HG02763 (cell line): ENCODE measurements around the gene DBF4B.

Source experiments
- ATAC-seq: cut with Tn5 transposase; IDR thresholded peaks from one replicate; pipeline ENCODE4 v1.9.1; 2021; ENCODE audit warnings: mild to moderate bottlenecking, moderate library complexity; ENCODE audit not compliant: unreplicated experiment

The DBF4B gene

GRCh38 chr17:44759086-44759915 is 50.8 kb downstream of the DBF4B start:
- ATAC-seq, result no peak

DNA sequence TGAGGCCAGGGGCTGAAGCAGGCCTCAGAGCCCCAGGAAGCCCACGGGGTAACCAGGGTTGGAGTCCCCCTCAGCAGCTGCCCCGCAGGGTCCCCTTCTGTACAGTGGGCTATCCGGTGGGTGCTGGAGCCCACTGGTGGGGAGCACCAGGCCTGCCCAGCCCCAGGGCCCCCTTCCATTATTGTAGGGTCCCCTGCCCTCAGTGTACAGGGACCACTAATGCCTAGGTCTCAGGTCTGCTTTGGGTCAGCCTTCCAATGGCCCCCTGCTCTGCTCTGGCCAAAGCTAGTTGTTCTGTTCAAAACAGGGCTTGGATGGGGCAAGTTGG is 51.4 kb downstream of the DBF4B start:
- no peak for ATAC-seq

GRCh38 chr17:44760474-44761308 is 52.2 kb downstream of the DBF4B start:
- no peak for ATAC-seq

DNA sequence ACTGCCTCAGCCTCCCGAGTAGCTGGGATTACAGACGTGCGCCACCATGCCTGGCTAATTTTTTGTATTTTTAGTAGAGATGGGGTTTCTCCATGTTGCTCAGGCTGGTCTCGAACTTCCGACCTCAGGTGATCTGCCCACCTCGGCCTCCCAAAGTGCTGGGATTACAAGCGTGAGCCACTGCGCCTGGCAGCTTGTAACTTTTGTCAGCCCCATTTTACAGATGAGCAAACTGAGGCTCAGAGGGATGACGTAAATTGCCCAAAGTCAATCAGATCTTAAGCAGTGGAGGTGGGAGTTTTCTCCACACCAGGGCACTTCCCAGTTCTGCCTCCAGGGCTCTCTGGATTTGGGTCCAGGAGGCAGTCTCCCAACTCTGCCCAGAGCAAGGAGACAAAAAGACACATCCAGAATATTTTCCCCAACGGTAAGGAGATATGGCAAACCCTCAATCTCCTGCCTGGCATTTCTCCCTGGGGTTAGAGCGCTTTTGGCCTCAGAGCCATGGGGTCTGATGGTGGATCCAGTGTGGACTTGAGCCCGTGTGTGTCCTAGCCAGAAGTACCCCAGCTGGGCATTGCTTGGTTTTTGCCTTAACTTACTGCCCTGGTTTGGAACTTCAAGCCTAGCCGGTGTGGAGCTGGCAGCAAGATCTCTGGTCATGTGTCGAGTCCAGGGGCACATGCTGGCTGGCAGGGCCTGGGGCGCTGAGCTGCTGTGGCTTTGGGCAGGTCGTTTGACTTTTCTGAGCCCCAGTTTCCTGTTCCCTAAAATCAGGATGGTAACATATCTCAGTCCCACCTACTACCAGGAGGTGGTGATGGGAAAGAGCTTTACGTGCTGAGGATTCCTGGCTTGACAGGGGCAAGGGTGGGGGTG is 53.7 kb downstream of the DBF4B start:
- ATAC-seq, result no peak

DNA sequence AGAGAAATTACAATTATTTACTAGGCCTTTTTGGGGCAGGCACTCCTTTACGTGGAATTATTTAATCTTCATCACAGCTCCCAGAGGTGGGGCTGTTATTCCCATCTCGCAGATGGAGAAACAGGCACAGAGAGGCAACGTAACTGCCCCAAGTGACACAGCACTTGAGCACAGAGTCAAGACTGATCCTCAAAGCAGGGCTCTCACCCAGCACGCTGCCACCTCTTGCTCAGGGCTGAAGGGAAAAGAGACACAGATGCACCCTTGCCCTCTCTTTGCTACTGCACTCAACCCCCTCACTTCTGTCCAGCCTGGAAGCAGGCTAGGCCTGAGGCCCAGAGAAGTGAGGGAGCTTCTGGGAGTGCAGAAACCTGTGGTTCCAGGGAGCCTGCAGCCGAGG is 54.7 kb downstream of the DBF4B start:
- no peak for ATAC-seq

DNA sequence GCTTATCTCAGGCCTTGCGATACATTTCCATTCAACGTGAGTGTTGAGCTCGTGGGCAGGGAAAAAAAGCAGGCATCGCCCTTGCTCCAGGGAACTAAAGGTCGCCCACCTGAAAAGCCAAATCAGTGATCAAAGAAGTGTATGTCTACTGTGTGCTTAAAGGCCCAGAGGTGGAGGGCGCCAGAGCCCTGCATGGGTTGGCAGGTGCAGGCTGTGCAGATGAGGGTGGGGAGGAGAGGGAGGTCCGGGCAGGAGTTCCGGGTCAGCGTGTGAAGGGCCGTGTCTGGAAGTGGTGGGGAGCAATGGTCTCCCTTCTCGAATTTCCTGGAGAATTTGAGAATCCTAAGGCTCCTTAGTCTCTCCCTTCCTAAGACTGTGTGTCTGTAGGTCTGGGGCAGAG is 57.5 kb downstream of the DBF4B start:
- ATAC-seq, result no peak

- ATAC-seq, result no peak
Observed at GRCh38 chr17:44766409-44767038, 58.1 kb downstream of the DBF4B start.

GRCh38 chr17:44767493-44767892 is 59.0 kb downstream of the DBF4B start:
- no peak for ATAC-seq

DNA sequence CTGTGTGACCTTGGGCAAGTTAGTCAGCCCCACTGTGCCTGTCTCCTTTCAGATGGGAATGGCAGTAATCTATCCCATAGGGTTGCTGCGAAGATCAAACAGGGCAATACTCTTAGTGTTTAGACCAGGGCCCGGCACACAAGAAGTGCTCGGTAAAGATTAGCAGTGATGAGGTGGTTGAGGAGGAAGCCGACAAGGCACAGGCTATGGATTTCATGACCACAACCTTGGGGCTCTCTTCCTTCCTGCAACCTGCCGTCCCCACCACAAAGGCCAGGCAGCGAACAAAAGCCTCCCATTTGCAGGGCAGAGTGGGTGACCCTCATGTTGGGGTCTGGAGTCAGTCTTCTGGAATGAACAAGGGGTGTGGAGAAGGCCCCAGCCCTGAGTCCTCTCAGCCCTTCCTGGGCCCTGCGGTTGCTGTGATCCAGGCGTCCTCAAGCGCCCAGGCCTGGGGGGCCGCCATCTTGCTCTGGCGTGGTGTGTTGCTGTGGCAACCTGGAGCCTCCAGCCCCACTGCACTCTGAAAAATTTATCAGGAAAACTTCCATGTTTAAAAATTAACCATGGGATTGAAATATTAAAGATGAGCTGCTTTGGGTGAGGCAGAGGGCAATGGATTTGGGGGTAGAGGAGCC is 60.2 kb downstream of the DBF4B start:
- no peak for ATAC-seq

GRCh38 chr17:44769230-44769629 is 60.8 kb downstream of the DBF4B start:
- no peak for ATAC-seq

GRCh38 chr17:44769647-44770084 is 61.2 kb downstream of the DBF4B start:
- ATAC-seq, result no peak

GRCh38 chr17:44770166-44770925 is 61.9 kb downstream of the DBF4B start:
- no peak for ATAC-seq

- no peak for ATAC-seq
Observed at GRCh38 chr17:44772308-44773045, 64.0 kb downstream of the DBF4B start.

- ATAC-seq, result no peak
Observed at GRCh38 chr17:44773140-44773539, 64.7 kb downstream of the DBF4B start.

GRCh38 chr17:44774271-44775135 is 66.0 kb downstream of the DBF4B start:
- ATAC-seq, result no peak

- peak; percentile 86 for ATAC-seq
Observed at GRCh38 chr17:44775136-44775837, 66.8 kb downstream of the DBF4B start.
